Epithelial cell of prostate (primary cell): ENCODE measurements around the gene WWOX.

Source experiments
- DNase-seq: peaks from one replicate; pipeline ENCODE4 v3.0.0-alpha.2; 2011; ENCODE audit warnings: low read depth, low spot score
- H3K27ac ChIP-seq: fragments of 450-650 bp; 2 replicates; pipeline ENCODE4 v1.5.1; 2017; ENCODE audit warnings: mild to moderate bottlenecking

The WWOX gene

DNA sequence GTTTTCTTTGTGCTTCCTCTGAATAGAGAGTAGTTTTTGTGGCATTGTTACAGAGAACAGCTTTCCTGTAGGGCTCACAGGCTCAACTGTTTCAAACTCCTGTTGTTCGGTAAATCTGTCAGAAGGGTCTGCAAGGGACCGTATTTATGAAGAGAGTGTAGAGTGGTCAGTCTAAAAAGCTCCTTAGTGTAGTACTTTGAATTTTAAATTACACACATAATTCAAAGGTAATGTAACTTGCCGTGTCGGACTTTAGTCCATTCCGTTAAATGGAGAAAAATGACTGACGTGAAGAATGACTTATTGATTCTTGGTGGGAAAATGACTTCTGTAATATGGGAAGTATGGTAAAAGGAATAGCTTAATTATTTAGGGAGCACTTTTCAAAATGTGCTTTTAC is 190.9 kb downstream of the WWOX start:
- no peak for DNase-seq

GRCh38 chr16:78290872-78291591 is 191.6 kb downstream of the WWOX start:
- DNase-seq: no peak

More for the DNA sequence above, 190.9 kb downstream of the WWOX start:
- H3K27ac ChIP-seq: no peak overlapping the region

DNA sequence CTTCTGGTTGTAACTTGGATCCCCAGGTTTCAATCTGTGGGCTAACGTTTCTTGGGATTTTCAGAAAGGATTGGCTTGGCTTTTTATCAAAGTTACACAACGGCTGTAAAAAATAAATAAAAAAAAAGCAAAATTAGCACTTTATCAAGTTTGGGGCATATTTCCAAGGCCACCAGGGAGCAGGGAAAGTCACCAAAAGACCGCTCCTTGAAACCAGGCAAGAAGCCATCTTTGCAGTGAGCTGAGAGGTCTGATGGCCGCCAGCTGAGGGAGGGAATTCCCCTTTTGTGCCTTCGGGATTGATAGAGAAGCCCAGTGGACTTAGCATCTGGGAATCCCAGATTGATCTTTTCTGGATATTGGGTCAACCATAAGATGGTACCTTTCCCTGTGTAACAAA is 192.2 kb downstream of the WWOX start:
- DNase-seq: no peak
- H3K27ac ChIP-seq: no peak overlapping the region

More at GRCh38 chr16:78290872-78291591, 191.6 kb downstream of the WWOX start:
- no peak overlapping the region for H3K27ac ChIP-seq

DNA sequence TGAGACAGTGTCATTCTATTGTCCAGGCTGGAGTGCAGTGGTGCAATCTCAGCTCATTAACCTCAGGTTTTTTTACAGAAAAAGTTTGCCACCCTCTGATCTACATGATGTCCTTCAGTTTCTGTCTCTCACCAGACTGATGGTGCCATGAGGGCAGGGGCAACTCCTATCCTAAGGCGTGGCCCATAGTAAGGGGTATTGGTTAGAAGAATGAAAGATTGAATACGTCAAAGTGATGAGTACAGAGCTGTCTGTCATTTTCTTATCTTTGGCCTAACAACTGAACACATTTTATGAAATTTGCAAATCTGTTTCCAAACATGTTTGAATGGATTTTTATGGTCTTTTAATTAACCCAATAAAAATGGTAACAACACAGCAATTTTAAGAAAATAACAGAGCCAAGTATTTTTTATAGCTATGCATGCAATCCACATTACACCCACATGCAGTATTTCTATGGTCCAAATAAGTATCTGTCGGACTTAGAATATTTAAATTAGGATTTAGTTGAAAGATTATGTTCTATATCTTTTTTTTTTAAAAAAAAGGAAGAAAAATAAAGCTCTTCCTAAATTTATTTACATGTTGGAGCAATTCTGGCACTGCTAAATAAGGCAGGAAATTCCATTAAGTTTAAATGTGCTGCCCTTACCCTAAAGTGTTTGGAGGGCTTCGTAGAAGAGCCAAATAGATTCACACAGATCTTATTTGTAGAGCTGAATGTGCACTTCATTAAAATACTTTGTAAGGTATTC is 192.8 kb downstream of the WWOX start:
- H3K27ac ChIP-seq: no peak overlapping the region
- DNase-seq: no peak

GRCh38 chr16:78292844-78293380 is 193.5 kb downstream of the WWOX start:
- H3K27ac ChIP-seq: no peak overlapping the region
- no peak for DNase-seq

DNA sequence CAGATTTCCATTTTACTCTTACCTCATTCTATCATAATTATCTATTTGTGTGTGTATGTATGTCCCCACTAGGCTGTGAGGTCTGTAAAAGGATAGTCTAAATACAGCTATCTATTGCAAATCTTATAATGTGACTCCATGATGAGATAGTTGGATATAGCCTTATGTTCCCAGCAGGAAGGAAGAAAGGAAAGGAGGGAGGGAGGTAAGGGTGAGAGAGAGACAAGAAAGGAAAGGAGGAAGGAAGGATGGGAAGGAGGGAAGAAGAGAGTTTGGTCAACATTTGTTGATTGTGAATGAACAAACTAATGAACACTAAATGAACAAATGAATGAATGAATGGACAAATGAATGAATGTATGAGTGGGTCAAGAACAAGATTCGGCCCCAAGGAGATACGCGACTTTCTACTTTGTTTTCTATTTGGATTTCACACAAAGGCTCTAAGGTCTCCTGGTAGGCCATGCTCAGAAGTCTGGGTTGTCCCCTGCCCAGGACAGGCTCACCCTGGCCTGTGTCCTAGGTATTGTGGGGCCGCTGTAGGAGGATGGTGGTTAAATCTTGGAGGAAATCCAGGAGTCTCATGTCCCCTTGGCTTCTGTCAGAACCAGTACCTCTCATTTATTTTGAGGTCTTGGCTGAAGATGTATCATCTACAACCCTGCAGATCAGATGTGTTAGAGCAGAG is 195.2 kb downstream of the WWOX start:
- no peak overlapping the region for H3K27ac ChIP-seq
- DNase-seq: no peak

- no peak for DNase-seq
- H3K27ac ChIP-seq: no peak overlapping the region
Measured at GRCh38 chr16:78297066-78297666, 197.7 kb downstream of the WWOX start.

DNA sequence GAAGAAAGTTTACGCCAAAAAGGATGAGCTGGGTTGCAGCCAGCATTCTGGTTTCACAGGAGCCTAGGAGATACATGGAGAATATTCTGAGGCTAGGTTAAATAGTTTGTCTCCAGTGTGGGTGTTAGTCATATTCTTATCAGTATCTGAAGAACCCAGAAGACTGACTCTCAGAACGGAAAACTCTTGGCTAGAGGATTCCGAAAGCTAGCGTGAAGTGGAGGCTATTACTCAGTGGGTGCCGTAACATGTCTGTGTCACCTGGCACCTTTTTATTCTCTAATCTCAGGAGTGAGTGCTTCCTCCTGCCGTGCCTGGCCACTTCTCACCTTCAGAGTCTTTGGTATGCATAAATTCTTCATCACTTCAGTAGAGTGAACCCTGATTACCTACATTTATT is 199.5 kb downstream of the WWOX start:
- no peak overlapping the region for H3K27ac ChIP-seq
- DNase-seq: no peak

DNA sequence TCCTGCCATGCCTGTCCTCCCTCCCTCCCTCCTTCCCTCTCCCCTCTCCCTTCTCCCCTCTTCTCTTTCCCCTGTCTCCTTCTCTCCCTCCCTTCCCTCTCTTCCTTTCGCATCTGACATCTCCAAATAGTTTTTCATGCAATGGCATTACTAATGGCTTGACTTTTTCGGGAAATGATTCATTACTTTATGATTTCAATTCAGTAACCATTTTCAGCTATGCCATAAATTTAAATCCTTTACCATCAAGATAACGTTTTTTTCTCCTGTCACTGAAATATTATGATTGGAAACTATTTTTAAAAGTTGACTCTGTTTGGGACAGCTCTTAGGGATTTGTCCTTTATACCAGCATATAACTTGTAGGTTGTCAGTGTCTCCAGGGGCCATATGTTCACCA is 201.0 kb downstream of the WWOX start:
- no peak for DNase-seq
- no peak overlapping the region for H3K27ac ChIP-seq

DNA sequence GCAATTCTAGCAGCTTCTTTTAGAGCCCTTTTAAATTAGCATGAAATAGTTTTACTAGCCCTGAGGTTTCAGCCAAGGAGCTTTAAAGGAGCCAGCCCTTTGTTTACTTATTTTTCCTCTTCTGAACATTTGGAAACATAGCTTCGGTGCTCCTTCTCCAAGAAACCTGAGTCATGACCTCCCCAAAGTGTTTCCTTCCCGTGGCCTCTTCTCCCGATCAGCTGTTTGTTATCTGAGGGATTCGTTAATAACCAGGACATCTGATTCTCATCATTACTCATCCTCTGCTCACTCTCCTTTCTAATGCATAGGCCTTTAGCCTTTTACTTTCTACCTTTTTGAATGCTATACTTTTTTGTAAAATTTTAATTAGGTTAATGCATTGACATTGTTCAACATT is 204.5 kb downstream of the WWOX start:
- no peak overlapping the region for H3K27ac ChIP-seq
- no peak for DNase-seq

- no peak for DNase-seq
- H3K27ac ChIP-seq: no peak overlapping the region
Measured at GRCh38 chr16:78306361-78306760, 206.9 kb downstream of the WWOX start.

DNA sequence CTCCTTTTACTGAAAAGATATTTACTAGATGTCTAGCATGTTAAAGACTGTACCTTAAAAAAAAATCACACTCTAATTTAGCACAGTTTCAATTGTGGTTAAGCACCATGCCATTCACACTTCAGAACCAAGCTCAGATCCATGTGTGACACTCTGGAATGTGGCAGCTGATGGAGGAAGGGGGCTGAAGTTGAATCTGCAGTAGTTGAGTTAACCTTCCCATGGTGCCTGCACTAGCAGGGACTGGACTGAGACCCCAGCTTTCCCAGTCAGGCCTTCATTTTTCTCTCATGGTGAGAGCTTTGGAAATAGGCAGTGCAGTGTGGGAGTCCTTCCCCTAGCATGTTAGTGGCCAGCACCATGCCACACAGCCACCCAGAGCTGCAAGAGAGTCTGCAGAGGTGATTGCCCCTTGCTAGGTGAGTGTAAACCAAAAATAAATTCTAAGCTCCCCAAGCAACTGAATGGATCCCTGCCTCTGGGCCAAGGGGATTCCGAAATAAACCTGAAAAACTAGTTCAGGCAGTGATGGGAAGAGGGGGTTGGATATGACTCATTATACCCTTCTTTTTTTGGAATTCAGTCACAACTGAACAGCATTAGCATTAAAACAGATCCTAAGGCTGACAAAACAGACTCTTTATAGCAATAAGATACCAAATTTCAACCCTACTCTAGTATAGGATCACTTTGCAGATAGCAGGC is 208.5 kb downstream of the WWOX start:
- DNase-seq: no peak
- H3K27ac ChIP-seq: no peak overlapping the region

GRCh38 chr16:78309763-78310162 is 210.3 kb downstream of the WWOX start:
- H3K27ac ChIP-seq: no peak overlapping the region
- no peak for DNase-seq

DNA sequence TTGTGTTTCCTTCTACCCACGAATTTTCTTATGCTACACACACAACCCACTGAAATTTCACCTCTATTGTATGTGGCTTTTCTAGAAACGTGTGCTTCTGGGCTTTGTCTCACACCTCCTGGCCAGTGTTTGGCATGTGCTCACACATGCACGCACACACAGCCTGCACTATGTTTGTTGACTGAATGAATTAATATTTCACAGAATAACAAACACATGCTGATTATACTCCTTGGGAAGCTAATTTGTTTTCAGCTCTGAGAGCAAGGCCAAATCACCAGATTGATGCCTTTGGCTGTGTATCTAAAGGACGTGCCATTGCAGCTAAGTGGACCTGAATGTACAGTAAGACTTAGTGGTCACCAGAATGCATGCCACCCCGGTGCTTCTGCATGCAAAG is 210.7 kb downstream of the WWOX start:
- no peak for DNase-seq
- H3K27ac ChIP-seq: no peak overlapping the region

- no peak for DNase-seq
- no peak overlapping the region for H3K27ac ChIP-seq
Measured at GRCh38 chr16:78310990-78311561, 211.6 kb downstream of the WWOX start.

GRCh38 chr16:78311831-78312230 is 212.4 kb downstream of the WWOX start:
- no peak for DNase-seq
- no peak overlapping the region for H3K27ac ChIP-seq

DNA sequence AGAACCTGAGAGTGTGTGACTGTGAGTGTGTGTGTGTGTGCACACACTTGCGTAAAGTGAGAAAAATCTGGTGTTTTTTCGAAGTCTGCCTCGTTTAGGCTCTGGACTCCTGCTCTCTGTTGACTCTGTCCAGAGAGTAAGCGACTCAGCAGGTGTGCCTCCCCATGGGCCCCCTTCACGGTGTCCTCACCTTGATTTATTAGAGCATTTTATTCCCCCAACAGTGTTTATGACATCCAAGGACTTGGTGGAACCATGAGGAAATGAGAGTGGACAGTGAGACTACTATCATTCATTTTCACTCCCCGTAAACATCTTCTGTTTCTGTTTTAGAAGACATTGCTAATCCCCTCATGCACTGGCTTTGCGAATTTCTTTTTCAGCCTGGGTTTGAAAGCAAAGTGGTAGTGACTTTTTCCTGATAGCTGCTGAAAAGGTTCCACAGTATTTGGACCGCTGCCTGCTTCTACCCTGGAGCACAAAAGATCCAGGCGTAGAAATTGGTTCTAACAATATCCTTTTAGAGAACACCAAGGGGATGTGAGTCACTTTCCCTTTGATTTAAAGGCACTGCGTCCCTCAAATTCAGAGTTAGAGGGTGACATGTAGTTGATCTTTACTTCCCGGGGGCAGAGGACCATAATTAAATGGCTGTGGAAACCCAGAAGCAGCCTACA is 218.2 kb downstream of the WWOX start:
- no peak for DNase-seq
- H3K27ac ChIP-seq: no peak overlapping the region

GRCh38 chr16:78321620-78322360 is 222.3 kb downstream of the WWOX start:
- no peak for DNase-seq

More at GRCh38 chr16:78321620-78322360, 222.3 kb downstream of the WWOX start:
- H3K27ac ChIP-seq: no peak overlapping the region
